ENCODE data around the gene SARS1.

DNA sequence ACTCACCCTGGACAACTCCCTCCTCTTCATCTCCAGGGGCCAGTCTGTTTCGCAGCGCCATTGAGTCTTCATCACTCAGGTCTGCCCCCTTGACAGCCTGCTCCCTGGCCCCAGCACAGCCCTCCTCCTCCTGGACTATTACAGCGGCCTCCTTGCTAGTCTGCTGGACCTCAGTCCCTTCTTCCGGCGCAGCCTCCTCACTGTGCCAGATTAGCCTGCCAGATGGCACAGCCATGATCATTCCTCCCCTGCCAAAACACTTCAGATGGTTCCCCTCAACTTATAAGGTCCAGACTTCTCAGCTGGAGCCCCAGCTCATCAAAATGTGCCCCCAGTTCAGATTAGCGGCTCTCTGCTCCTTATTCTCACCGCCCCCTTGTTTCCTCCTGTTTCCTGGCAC, 28.7 kb downstream of the SARS1 start:
- TF ChIP-seq, protein P1, sequence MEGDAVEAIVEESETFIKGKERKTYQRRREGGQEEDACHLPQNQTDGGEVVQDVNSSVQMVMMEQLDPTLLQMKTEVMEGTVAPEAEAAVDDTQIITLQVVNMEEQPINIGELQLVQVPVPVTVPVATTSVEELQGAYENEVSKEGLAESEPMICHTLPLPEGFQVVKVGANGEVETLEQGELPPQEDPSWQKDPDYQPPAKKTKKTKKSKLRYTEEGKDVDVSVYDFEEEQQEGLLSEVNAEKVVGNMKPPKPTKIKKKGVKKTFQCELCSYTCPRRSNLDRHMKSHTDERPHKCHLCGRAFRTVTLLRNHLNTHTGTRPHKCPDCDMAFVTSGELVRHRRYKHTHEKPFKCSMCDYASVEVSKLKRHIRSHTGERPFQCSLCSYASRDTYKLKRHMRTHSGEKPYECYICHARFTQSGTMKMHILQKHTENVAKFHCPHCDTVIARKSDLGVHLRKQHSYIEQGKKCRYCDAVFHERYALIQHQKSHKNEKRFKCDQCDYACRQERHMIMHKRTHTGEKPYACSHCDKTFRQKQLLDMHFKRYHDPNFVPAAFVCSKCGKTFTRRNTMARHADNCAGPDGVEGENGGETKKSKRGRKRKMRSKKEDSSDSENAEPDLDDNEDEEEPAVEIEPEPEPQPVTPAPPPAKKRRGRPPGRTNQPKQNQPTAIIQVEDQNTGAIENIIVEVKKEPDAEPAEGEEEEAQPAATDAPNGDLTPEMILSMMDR (IDR thresholded peaks at IDR 0.05) = no peak
- no peak for TF ChIP-seq EZH2phosphoT487 (IDR thresholded peaks at IDR 0.05)
- no peak for TF ChIP-seq EZH2 (IDR thresholded peaks at IDR 0.05)

All from neural progenitor cell (in vitro differentiated cells).